ENCODE data around the gene SLC46A3. TPM values are rescaled to one million over a fixed set of nuclear protein-coding genes. Genes with fewer than 3 reads are reported as not detected.

Gene SLC46A3
- total RNA-seq, 6 donors from 2014 or later, result 5.8 to 25.0 (median 14.6) TPM

DNA sequence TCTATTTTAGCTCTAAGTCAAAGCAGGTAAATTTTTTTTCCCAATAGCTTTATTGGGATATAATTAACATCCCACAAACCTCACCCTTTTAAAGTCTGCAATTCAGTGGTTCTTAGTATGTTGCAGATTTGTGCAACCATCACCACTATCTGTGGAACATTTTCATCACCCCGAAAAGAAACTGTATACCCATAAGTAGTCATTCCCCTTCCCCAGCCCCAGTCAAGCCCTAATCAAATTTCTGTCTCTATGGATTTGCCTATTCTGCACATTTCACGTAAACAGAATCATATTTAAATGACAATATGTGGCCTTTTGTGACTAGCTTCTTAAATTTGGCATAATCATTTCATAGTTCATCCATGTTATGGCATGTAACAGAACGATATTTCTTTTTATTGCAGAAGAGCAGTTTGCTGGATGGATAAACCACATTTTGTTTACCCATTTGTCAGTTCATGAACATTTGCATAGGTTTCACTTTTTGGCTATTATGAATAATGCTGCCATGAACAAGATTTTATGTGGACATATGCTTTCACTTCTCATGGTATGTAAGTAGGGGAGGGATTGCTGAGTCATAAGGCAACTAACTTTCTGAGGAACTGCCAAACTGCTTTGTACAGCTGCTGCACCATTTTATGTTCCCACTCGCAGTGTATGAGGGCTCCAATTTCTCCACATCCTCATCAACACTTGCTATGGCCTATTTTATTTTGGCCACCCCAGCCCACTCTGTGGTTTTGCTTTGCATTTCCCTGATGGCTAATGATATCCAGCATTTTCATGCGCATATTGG, 10.9 kb downstream of the SLC46A3 start:
- H3K27ac ChIP-seq, result peak overlapping the region in 1 of 4 donors; percentile 36
- H3K27me3 ChIP-seq, result no peaks in the 10 kb centered on the region
- DNase-seq (no peak), ATAC-seq (ENCODE audit: low FRiP score in 2 of 2) (peak in 1 of 2 donors; percentile 66)
- no peaks in the 10 kb centered on the region for H3K9me3 ChIP-seq
- no peak overlapping the region for H3K4me3 ChIP-seq
- TF ChIP-seq POLR2AphosphoS5 (IDR thresholded peaks at IDR 0.05) (no peak), POLR2A (IDR thresholded peaks at IDR 0.05) (no peak), EP300 (IDR thresholded peaks at IDR 0.05) (no peak)
- TF ChIP-seq, protein P1, sequence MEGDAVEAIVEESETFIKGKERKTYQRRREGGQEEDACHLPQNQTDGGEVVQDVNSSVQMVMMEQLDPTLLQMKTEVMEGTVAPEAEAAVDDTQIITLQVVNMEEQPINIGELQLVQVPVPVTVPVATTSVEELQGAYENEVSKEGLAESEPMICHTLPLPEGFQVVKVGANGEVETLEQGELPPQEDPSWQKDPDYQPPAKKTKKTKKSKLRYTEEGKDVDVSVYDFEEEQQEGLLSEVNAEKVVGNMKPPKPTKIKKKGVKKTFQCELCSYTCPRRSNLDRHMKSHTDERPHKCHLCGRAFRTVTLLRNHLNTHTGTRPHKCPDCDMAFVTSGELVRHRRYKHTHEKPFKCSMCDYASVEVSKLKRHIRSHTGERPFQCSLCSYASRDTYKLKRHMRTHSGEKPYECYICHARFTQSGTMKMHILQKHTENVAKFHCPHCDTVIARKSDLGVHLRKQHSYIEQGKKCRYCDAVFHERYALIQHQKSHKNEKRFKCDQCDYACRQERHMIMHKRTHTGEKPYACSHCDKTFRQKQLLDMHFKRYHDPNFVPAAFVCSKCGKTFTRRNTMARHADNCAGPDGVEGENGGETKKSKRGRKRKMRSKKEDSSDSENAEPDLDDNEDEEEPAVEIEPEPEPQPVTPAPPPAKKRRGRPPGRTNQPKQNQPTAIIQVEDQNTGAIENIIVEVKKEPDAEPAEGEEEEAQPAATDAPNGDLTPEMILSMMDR (IDR thresholded peaks at IDR 0.05), result no peak
- WGBS, 2 donors, result 78 to 80% methylated on average over 5 of the region's 5 CpGs
- peaks cover 0 to 7% (median 3%) of the 10 kb centered on the region in 4 donors for H3K36me3 ChIP-seq
- peaks cover 0 to 16% (median 6%) of the 10 kb centered on the region in 4 donors for H3K4me1 ChIP-seq

DNA sequence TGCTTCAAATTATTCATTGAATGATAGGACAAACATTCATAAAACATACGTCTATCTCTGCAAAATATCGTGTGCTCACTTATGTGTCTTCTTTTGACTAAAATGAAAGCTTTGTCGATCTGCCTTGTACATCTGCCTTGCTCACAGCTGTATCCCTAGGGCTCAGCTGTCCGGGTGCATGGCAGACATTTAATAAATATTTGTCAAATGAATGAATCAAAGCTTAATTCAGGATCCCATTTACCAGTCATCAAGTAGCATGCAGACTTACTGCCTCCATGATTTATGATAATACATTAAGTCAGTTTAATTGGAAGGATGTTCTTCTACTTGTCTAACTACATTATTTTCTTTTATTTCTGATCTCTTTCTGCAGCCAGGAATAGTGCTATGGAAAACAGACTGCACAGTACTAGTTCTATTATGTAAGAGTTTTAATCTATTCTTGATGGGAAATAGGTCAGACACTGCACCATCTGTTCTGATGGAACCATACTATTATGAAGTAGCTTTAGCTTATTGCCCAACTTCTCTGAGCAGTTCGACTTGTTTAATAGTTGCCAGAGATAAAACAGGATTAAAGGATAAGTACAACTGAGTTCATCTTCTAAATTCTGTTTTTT, 13.2 kb downstream of the SLC46A3 start:
- H3K27me3 ChIP-seq, result no peaks in the 10 kb centered on the region
- H3K27ac ChIP-seq, result no peak overlapping the region
- H3K4me3 ChIP-seq, result no peak overlapping the region
- ATAC-seq (ENCODE audit: low FRiP score in 2 of 2), result peak in 1 of 2 donors; percentile 28
- peaks cover 0 to 16% (median 6%) of the 10 kb centered on the region in 4 donors for H3K4me1 ChIP-seq
- H3K36me3 ChIP-seq, result peaks cover 0 to 22% (median 10%) of the 10 kb centered on the region in 4 donors
- H3K9me3 ChIP-seq, result no peaks in the 10 kb centered on the region
- 68 to 75% methylated on average over 5 of the region's 5 CpGs for WGBS, 2 donors
- no peak for DNase-seq
- TF ChIP-seq EP300 (IDR thresholded peaks at IDR 0.05) (no peak), POLR2A (IDR thresholded peaks at IDR 0.05) (no peak), POLR2AphosphoS5 (IDR thresholded peaks at IDR 0.05) (no peak)
- TF ChIP-seq, protein P1 (IDR thresholded peaks at IDR 0.05), result no peak

- Histone ChIP-seq H3K36me3 (peaks cover 0 to 29% (median 10%) of the 10 kb centered on the region in 4 donors), H3K9me3 (no peaks in the 10 kb centered on the region), H3K27ac (no peak overlapping the region), H3K27me3 (no peaks in the 10 kb centered on the region), H3K4me1 (peaks cover 0 to 16% (median 6%) of the 10 kb centered on the region in 4 donors), H3K4me3 (no peak overlapping the region)
- peak in 1 of 2 donors; percentile 50 for ATAC-seq (ENCODE audit: low FRiP score in 2 of 2)
- TF ChIP-seq POLR2A (IDR thresholded peaks at IDR 0.05) (no peak), EP300 (IDR thresholded peaks at IDR 0.05) (no peak), POLR2AphosphoS5 (IDR thresholded peaks at IDR 0.05) (no peak)
- TF ChIP-seq, protein P1 (IDR thresholded peaks at IDR 0.05), result no peak
- no peak for DNase-seq
These were observed 13.9 kb downstream of the SLC46A3 start for GRCh38 chr13:28704919-28705318.

DNA sequence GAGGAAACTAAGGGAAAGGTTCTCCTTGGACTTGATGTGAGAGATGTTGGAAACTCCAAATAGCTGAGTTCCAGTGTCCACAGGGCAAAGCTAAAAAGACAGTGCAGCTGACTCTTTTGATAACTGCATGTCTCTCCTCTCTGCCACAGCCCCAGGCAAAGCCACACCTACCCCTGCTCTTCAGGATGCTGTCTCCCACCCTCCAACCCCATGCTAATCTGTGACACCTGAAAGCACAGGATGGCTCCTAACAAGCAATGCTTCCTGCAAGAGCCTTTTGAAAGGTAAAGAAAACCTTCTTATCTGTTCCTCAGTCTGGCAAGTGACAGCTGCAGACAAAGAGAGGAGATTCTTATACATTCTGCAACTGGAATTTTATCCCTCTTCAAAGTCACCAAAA, 14.5 kb downstream of the SLC46A3 start:
- no peak for DNase-seq
- Histone ChIP-seq H3K36me3 (peaks cover 0 to 26% (median 12%) of the 10 kb centered on the region in 4 donors), H3K9me3 (no peaks in the 10 kb centered on the region), H3K4me1 (peaks cover 0 to 16% (median 6%) of the 10 kb centered on the region in 4 donors), H3K27ac (no peak overlapping the region), H3K4me3 (no peak overlapping the region), H3K27me3 (no peaks in the 10 kb centered on the region)
- TF ChIP-seq POLR2AphosphoS5 (IDR thresholded peaks at IDR 0.05), result no peak
- TF ChIP-seq, protein P1 (IDR thresholded peaks at IDR 0.05), result no peak
- no peak for ATAC-seq (ENCODE audit: low FRiP score in 2 of 2)

Measured in upper lobe of left lung (tissue), 6 donors.